H54 (cell line): ENCODE measurements around the gene KIF3C.
"Not testable (repeated sequence)": the region's sequence is repeated elsewhere in the genome, so short reads cannot be mapped to it uniquely, and the experiment has no call there.

Source experiments
- DNase-seq: peaks from one replicate; pipeline ENCODE4 v3.0.0; 2011; ENCODE audit warnings: low spot score, mixed read lengths; ENCODE audit not compliant: insufficient read length
- FAIRE-seq: peaks from 3 replicates; lab custom pipeline; 2011; peaks lifted over from hg19 to GRCh38; lab: Jason Lieb, UNC
- POLR2A ChIP-seq: IDR thresholded peaks from 2 replicates; pipeline ENCODE4 v1.6.1; 2011; ENCODE audit warnings: low read depth, mild to moderate bottlenecking, low read length

The KIF3C gene

DNA sequence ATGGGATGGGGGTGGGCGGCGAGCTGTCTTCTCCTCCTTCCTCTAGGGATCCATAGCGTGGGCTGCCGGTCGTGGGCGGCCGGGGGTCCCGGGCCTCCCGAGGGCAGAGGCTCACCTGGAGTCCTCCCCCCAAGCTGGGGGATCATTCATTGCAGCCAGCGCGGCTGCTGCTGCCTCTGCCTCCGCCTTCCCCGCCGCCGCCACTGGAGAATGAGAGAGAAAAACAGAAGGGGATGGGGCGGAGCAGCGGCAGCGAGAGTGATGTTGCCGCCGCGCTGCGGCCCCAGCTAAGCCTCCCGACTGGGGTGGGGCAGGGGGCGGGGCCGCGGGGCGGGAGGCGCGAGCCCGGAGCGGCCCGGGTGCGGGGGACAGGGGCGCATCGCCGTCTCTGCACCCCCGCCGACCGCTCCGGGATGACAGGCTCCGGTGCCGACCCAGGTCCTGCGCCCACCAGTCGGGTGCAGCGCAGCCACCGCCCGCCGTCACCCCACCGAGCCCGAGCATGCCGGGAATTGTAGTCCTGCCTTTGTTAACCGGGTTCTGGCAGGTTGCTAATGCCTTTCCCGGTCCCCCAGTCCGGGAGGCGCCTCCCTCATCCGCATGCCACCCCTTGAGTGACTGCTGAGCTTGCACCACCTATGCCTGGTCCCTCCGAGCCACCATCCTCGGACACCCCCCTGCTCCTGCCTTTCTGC, at the start of gene KIF3C:
Gene KIF3C, minus strand, starts transcription at position 225 of the 695 bp plus-strand sequence. CDS start 580 bp downstream, outside the sequence.
- DNase-seq (peak; percentile 82), FAIRE-seq (no peak)
- TF ChIP-seq POLR2A: peak; percentile 54

DNA sequence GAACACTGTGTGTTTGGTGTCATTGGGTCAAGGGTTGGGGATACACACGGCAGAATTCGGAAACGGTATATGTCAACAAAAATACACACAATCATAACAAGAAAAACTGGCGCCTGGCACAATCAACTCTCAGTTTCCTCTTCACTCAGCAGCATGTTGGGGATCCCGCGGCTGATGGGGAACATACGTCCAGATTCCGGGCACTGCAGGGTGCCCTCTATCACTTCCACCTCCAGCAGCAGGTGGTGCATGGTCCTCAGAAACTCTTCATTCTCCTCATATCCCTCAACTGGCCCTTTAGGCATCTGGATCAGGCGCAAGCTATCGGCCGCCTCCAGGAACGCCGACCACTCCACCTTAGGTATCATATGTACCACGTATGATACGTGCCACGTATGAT, 45.8 kb upstream of the KIF3C start:
- not testable (repeated sequence) for FAIRE-seq, DNase-seq

- DNase-seq (no peak), FAIRE-seq (no peak)
- no peak for TF ChIP-seq POLR2A
Observed at GRCh38 chr2:26025509-26025908, 43.2 kb upstream of the KIF3C start.

GRCh38 chr2:26024260-26024659, 42.0 kb upstream of the KIF3C start:
- FAIRE-seq (no peak), DNase-seq (no peak)
- no peak for TF ChIP-seq POLR2A

- TF ChIP-seq POLR2A: no peak
- DNase-seq: no peak
- no peak for FAIRE-seq
Observed at GRCh38 chr2:26020231-26020640, 37.9 kb upstream of the KIF3C start.

DNA sequence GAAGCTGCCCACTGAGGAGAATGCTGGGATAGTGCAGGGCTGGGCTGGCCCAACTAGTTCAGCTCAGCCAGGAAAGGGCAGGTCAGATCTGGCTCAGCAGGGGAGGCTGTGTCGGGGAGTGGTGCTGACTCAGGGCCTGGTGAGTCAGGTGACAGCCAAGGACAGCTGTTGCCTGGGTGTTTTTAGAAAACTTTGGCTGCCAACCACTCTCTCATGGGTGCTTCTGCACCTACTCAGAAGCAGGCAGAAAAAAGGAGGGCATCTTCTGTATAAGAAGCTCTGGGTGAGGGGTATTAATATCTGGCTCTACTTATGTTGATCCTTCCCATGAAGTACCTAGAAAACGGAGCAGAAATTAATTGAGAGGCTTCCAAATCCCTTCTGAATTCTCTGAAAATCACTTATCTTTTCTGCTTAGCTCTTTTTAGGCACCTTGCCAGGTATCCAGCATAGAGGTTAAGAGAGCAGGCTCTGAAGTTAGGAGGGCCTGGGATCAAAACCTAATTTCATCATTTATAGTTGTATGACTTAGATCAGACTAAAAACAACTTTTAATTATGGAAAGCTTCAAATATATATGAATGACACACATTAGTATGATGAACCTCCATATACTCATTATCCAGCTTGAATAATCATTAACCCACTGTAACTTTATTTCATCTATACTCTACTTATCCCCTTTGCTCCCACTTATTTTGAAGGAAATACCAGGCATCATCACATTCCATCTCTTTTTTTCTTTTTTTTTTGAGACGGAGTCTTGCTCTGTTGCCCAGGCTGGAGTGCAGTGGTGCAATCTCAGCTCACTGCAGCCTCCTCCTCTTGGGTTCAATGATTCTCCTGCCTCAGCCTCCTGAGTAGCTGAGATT, 36.1 kb upstream of the KIF3C start:
- FAIRE-seq: peak; percentile 96
- DNase-seq: peak; percentile 85

GRCh38 chr2:26017464-26018183, 35.3 kb upstream of the KIF3C start:
- FAIRE-seq: no peak
- no peak for DNase-seq
- TF ChIP-seq POLR2A: no peak

More for the DNA sequence above, 36.1 kb upstream of the KIF3C start:
- no peak for TF ChIP-seq POLR2A

GRCh38 chr2:26016706-26017045, 34.4 kb upstream of the KIF3C start:
- not testable (repeated sequence) for FAIRE-seq, DNase-seq

- no peak for FAIRE-seq
- no peak for TF ChIP-seq POLR2A
- DNase-seq: no peak
Observed at GRCh38 chr2:26016012-26016705, 33.9 kb upstream of the KIF3C start.

- FAIRE-seq: no peak
- DNase-seq: no peak
- TF ChIP-seq POLR2A: no peak
Observed at GRCh38 chr2:26013668-26014067, 31.4 kb upstream of the KIF3C start.

- FAIRE-seq (peak; percentile 66), DNase-seq (no peak)
- no peak for TF ChIP-seq POLR2A
Observed at GRCh38 chr2:26011990-26012856, 29.9 kb upstream of the KIF3C start.

- DNase-seq: no peak
- FAIRE-seq: no peak
- TF ChIP-seq POLR2A: no peak
Observed at GRCh38 chr2:26011609-26011989, 29.3 kb upstream of the KIF3C start.

GRCh38 chr2:26010943-26011342, 28.6 kb upstream of the KIF3C start:
- no peak for TF ChIP-seq POLR2A
- DNase-seq: no peak
- no peak for FAIRE-seq
